Embryonic facial prominence (tissue), 1 donor: ENCODE results near the gene DAB1.

ENCODE experiments used
- DNase-seq: peaks from one replicate; pipeline ENCODE4 v3.0.0-alpha.2; 2016; ENCODE audit errors: extremely low spot score

DAB1 gene

DNA sequence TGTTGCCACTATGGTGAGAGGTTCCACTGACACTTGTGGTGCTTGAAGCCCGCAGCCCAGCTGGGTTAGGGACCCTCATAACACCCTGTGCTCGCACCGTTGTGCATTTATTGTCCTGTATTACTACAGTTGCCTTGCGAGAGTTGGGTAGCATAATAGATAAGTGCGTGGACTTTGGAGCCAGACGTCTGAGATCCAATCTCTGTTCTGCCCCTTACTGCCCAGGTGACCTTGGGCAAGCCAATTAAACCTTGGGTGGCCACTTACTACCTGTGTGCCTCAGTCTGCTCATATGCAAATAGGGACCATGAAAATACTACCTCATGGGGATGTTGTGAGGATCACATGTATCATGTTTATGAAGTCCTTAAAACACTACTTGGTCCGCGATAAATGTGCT is 471.4 kb downstream of the DAB1 start:
- no peak for DNase-seq

- DNase-seq, result no peak
Observed at GRCh38 chr1:56948403-56949023, 475.3 kb downstream of the DAB1 start.
